Activated CD8-positive, alpha-beta memory T cell treated with anti-CD3 and anti-CD28 coated beads, Interleukin-2, amount 50 U/mL, for 1 hour (primary cell): ENCODE measurements around the gene RIPK4.

Experiments used
- DNase-seq: peaks from one replicate; pipeline ENCODE4 v3.0.0-alpha.2; 2020; ENCODE audit errors: extremely low read depth

RIPK4 gene

DNA sequence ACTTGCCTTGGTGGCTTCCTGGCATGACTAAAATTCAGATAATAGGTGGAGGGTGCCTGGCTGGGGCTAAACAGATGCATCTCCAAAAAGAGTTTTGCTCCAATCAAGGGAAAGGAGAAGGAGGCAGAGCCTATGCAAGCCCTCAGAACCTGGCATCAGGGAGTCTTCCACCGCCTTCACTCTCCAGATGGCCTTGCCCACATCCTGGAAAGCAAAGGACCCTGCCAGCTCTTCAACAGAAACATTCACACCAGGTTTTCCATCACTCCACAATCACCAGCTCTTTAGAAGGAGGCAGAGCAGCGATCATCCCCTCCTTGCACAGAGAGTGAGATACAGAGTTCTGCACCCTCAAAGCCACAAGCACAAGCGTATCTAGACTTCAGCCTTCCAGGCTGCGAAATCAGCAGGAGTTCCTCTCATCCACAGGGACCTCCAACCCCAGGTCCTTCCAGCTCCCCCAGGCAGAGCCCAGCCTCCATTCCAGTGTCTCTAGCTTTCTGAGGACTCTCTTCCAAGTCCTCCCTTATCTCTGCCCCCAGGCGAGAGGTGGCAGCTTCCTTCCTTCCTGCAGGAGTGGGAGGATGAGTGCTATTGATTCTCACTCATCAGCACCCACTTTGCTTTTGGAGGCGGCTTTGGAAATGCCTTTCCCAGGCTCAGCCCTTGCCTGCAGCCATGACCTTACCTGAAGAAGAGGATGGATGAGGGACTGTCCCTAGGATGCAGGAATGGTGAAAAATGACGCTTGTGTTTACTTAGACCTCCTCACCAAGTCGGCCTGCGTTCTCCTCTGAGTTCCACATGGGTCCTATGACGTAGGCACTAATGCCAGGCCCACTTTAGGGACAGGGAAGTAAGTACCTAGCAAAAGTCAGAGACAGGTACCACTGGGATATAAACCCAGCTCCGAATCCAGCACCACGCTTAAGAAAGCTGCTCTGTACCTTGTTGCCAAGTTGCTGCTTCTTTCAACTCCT is 75.4 kb downstream of the RIPK4 start:
- no peak for DNase-seq
